WTC11 (cell line): Measurements from ENCODE around the gene HOXB1. TPM values are rescaled to one million over a fixed set of nuclear protein-coding genes. Genes with fewer than 3 reads are reported as not detected.

ENCODE experiments used
- ATAC-seq: fragments of 200-7000 bp; cut with Tn5 transposase; 2 replicates; pipeline ENCODE4 v1.10.0; 2021; ENCODE audit warnings: mild to moderate bottlenecking, moderate library complexity
- CTCF ChIA-PET: fragments of 300-600 bp; sonication (Branson Sonifier 250); formaldehyde crosslinking; loops from one replicate; lab custom pipeline; 2021; ENCODE audit warnings: antibody characterized with exemption; lab: Charles Lee
- POLR2A ChIA-PET: fragments of 350-600 bp; sonication (Branson Sonifier 250); formaldehyde crosslinking; loops from one replicate; lab custom pipeline; 2021; ENCODE audit warnings: antibody characterized with exemption; lab: Charles Lee
- DNase-seq: peaks from one replicate; pipeline ENCODE4 v3.0.0; 2021; ENCODE audit warnings: low spot score
- H3K27ac Mint-ChIP-seq: 2 replicates; pipeline ENCODE4 v1.8.0; 2021; ENCODE audit warnings: mixed read lengths
- H3K27me3 Mint-ChIP-seq: 2 replicates; pipeline ENCODE4 v1.8.0; 2021; ENCODE audit warnings: low read depth, mild to moderate bottlenecking, moderate library complexity, mixed read lengths
- H3K36me3 Mint-ChIP-seq: 2 replicates; pipeline ENCODE4 v1.8.0; 2021; ENCODE audit warnings: mixed read lengths
- H3K4me1 Mint-ChIP-seq: 2 replicates; pipeline ENCODE4 v1.8.0; 2022; ENCODE audit warnings: mixed read lengths
- H3K4me3 Mint-ChIP-seq: 2 replicates; pipeline ENCODE4 v1.8.0; 2021; ENCODE audit warnings: mild to moderate bottlenecking, moderate library complexity, mixed read lengths
- H3K9me3 Mint-ChIP-seq: 2 replicates; pipeline ENCODE4 v1.8.0; 2021; ENCODE audit warnings: mixed read lengths
- ATF1 ChIP-seq: sonication (generic); formaldehyde crosslinking; IDR thresholded peaks from 2 replicates; pipeline ENCODE4 v1.8.1; 2023; ENCODE audit warnings: mild to moderate bottlenecking, moderate library complexity, missing genetic modification reagents
- CDX4 ChIP-seq: fragments of 250-450 bp; sonication (Bioruptor Pico); IDR thresholded peaks from 2 replicates; pipeline ENCODE4 v1.9.0; 2021; ENCODE audit warnings: moderate library complexity, mild to moderate bottlenecking, inconsistent platforms, borderline replicate concordance
- CREB1 ChIP-seq: sonication (generic); formaldehyde crosslinking; IDR thresholded peaks from 2 replicates; pipeline ENCODE4 v1.8.0; 2023; ENCODE audit warnings: mild to moderate bottlenecking, missing genetic modification reagents
- E2F5 ChIP-seq: sonication (generic); formaldehyde crosslinking; IDR thresholded peaks from 2 replicates; pipeline ENCODE4 v1.8.1; 2022; ENCODE audit warnings: mild to moderate bottlenecking, moderate library complexity, missing genetic modification reagents
- ESRRA ChIP-seq: sonication (generic); formaldehyde crosslinking; IDR thresholded peaks from 2 replicates; pipeline ENCODE4 v1.8.1; 2022; ENCODE audit warnings: mild to moderate bottlenecking, missing genetic modification reagents, borderline replicate concordance
- ETV6 ChIP-seq: sonication (generic); formaldehyde crosslinking; IDR thresholded peaks from 2 replicates; pipeline ENCODE4 v1.8.1; 2022; ENCODE audit warnings: mild to moderate bottlenecking, missing genetic modification reagents
- FOXK1 ChIP-seq: sonication (generic); formaldehyde crosslinking; IDR thresholded peaks from 2 replicates; pipeline ENCODE4 v1.8.0; 2022; ENCODE audit warnings: mild to moderate bottlenecking, moderate library complexity, missing genetic modification reagents
- GTF2I ChIP-seq: fragments of 250-450 bp; sonication (Bioruptor Pico); conservative IDR thresholded peaks from 2 replicates; pipeline ENCODE4 v1.4.0; 2021; ENCODE audit warnings: mild to moderate bottlenecking
- HMGXB4 ChIP-seq: sonication (generic); formaldehyde crosslinking; IDR thresholded peaks from 2 replicates; pipeline ENCODE4 v1.8.1; 2023; ENCODE audit warnings: mild to moderate bottlenecking, moderate library complexity, missing genetic modification reagents
- IRF1 ChIP-seq: sonication (generic); formaldehyde crosslinking; IDR thresholded peaks from 2 replicates; pipeline ENCODE4 v1.8.0; 2023; ENCODE audit warnings: missing genetic modification reagents
- NFYB ChIP-seq: sonication (generic); formaldehyde crosslinking; conservative IDR thresholded peaks from 2 replicates; pipeline ENCODE4 v1.8.0; 2022; ENCODE audit warnings: low read depth, missing genetic modification reagents
- NR2C2 ChIP-seq: sonication (generic); formaldehyde crosslinking; IDR thresholded peaks from 2 replicates; pipeline ENCODE4 v1.8.0; 2022; ENCODE audit warnings: mild to moderate bottlenecking, missing genetic modification reagents
- RORB ChIP-seq: fragments of 250-450 bp; sonication (Bioruptor Pico); IDR thresholded peaks from 2 replicates; pipeline ENCODE4 v1.9.0; 2021; ENCODE audit warnings: mild to moderate bottlenecking
- STAT6 ChIP-seq: sonication (generic); formaldehyde crosslinking; conservative IDR thresholded peaks from 2 replicates; pipeline ENCODE4 v1.8.1; 2023; ENCODE audit warnings: mild to moderate bottlenecking, low read depth, missing genetic modification reagents, moderate library complexity
- ZBTB43 ChIP-seq: sonication (generic); formaldehyde crosslinking; IDR thresholded peaks from 2 replicates; pipeline ENCODE4 v1.8.1; 2023; ENCODE audit warnings: mild to moderate bottlenecking, missing genetic modification reagents
- ZMAT4 ChIP-seq: fragments of 250-450 bp; sonication (Bioruptor Pico); IDR thresholded peaks from 2 replicates; pipeline ENCODE4 v1.9.0; 2021; ENCODE audit warnings: mild to moderate bottlenecking
- ZNF281 ChIP-seq: sonication (generic); formaldehyde crosslinking; IDR thresholded peaks from 2 replicates; pipeline ENCODE4 v1.8.0; 2023; ENCODE audit warnings: mild to moderate bottlenecking, missing genetic modification reagents
- ZNF423 ChIP-seq: fragments of 250-450 bp; sonication (Bioruptor Pico); IDR thresholded peaks from 2 replicates; pipeline ENCODE4 v2.1.2; 2022; ENCODE audit warnings: mild to moderate bottlenecking, moderate library complexity
- ZNF425 ChIP-seq: fragments of 250-450 bp; sonication (Bioruptor Pico); conservative IDR thresholded peaks from 2 replicates; pipeline ENCODE4 v1.9.0; 2021; ENCODE audit warnings: mild to moderate bottlenecking
- ZNF532 ChIP-seq: fragments of 250-450 bp; sonication (Bioruptor Pico); IDR thresholded peaks from 2 replicates; pipeline ENCODE4 v1.9.0; 2021; ENCODE audit warnings: mild to moderate bottlenecking, borderline replicate concordance
- total RNA-seq: library from RNA; stranded (reverse); gene quantifications from 3 replicates; pipeline ENCODE4 v1.2.3, GENCODE V29; 2021

HOXB1 gene
- total RNA-seq, 1 experiment from 2014 or later: 0.63 TPM

GRCh38 chr17:48484850-48485249, 46.0 kb downstream of the HOXB1 start:
- Mint-ChIP-seq H3K36me3 (no peaks in the 10 kb centered on the region), H3K4me1 (peaks cover 9% of the 10 kb centered on the region), H3K9me3 (peaks cover 5% of the 10 kb centered on the region), H3K27ac (no peak overlapping the region), H3K4me3 (no peak overlapping the region), H3K27me3 (peaks cover 42% of the 10 kb centered on the region)
- ChIA-PET POLR2A (no interaction called here), CTCF (interaction anchor here (0.6 kb wide), 1 partner anchor 74 kb away, joined by 4 read pairs; no protein-coding TSS in a partner anchor)
- ATAC-seq (no peak), DNase-seq (no peak)
- TF ChIP-seq CDX4 (CRISPR knock-in tag) (no peak), ZBTB43 (CRISPR knock-in tag) (no peak), CREB1 (CRISPR knock-in tag) (no peak), NR2C2 (no peak), ESRRA (no peak), ZNF281 (CRISPR knock-in tag) (no peak), E2F5 (CRISPR knock-in tag) (no peak), ATF1 (CRISPR knock-in tag) (no peak), ZNF425 (CRISPR knock-in tag) (no peak), ETV6 (CRISPR knock-in tag) (no peak), STAT6 (CRISPR knock-in tag) (no peak), FOXK1 (no peak), HMGXB4 (CRISPR knock-in tag) (no peak), GTF2I (CRISPR knock-in tag) (no peak), NFYB (no peak), ZNF423 (no peak), ZMAT4 (CRISPR knock-in tag) (no peak), IRF1 (CRISPR knock-in tag) (no peak), ZNF532 (CRISPR knock-in tag) (no peak), RORB (CRISPR knock-in tag) (no peak)
